Left ventricle myocardium superior (tissue), 1 donor: ENCODE measurements around the gene USP13. TPM values are rescaled to one million over a fixed set of nuclear protein-coding genes. Genes with fewer than 3 reads are reported as not detected.
"Not testable (repeated sequence)": the region's sequence is repeated elsewhere in the genome, so short reads cannot be mapped to it uniquely, and the experiment has no call there.

Experiments
- ATAC-seq: fragments of 200-7000 bp; cut with Tn5 transposase; one replicate; pipeline ENCODE4 v1.9.1; 2020; ENCODE audit warnings: mild to moderate bottlenecking, moderate library complexity
- DNase-seq: peaks from one replicate; pipeline ENCODE4 v3.0.0-alpha.2; 2020
- intact Hi-C: fragments of 100-400 bp; cut with micrococcal nuclease; formaldehyde crosslinking; loops from one replicate; pipeline ENCODE4 v1.11.0; 2022
- long read RNA-seq: library from polyadenylated mRNA; unstranded; transcript quantifications from one replicate; pipeline ENCODE4 v2.0.0, GENCODE V29; 2021
- total RNA-seq: library from RNA; stranded (reverse); fragmentation: NEBNext Ultra II Directional; extraction: Animal tissue kit (Norgen Biotek cat#: 25700); gene quantifications from one replicate; pipeline ENCODE4 v1.2.1, GENCODE V29; 2021
- donor health status: DM: no; HTN: yes; CAD: no; lungs with severe emphysema.

USP13 gene
- 156 TPM for total RNA-seq
- long read RNA-seq, full-length matches to known transcripts: 399 of 528 reads
- long read RNA-seq, partial matches to known transcripts: 28 of 528 reads
- long read RNA-seq, other reads (novel, unspliced or antisense): 101 of 528 reads

GRCh38 chr3:179652447-179653095, at the start of gene USP13:
USP13 (plus strand) TSS chr3:179653040; CDS start chr3:179653226, 186 bp downstream.
- DNase-seq (peak; percentile 84), ATAC-seq (peak; percentile 70)
- intact Hi-C loops: loop anchor here (10.0 kb wide), 1 partner anchor 82 kb away; no protein-coding TSS in a partner anchor

- DNase-seq (no peak), ATAC-seq (no peak)
- intact Hi-C loops: no loop called here
Measured at GRCh38 chr3:179603321-179603720, 49.5 kb upstream of the USP13 start.

GRCh38 chr3:179603831-179604230, 49.0 kb upstream of the USP13 start:
- DNase-seq (no peak), ATAC-seq (no peak)
- intact Hi-C loops: no loop called here

- intact Hi-C loops: no loop called here
- ATAC-seq: peak; percentile 99
- peak; percentile 94 for DNase-seq
Measured at GRCh38 chr3:179604321-179605078, 48.3 kb upstream of the USP13 start, which contains the start of the genes MRPL47 and NDUFB5. MRPL47 (minus strand) TSS chr3:179604638; CDS start chr3:179604624, 14 bp downstream. NDUFB5 (plus strand) TSS chr3:179604794; CDS start chr3:179604816, 22 bp downstream.

GRCh38 chr3:179606534-179607085, 46.2 kb upstream of the USP13 start:
- no peak for ATAC-seq
- intact Hi-C loops: no loop called here
- DNase-seq: no peak

GRCh38 chr3:179608931-179609720, 43.7 kb upstream of the USP13 start:
- ATAC-seq (no peak), DNase-seq (no peak)
- intact Hi-C loops: no loop called here

- intact Hi-C loops: no loop called here
- ATAC-seq: no peak
Measured at GRCh38 chr3:179610066-179610465, 42.8 kb upstream of the USP13 start.

GRCh38 chr3:179613807-179614206, 39.0 kb upstream of the USP13 start:
- ATAC-seq (no peak), DNase-seq (no peak)
- intact Hi-C loops: no loop called here

More at GRCh38 chr3:179610066-179610465, 42.8 kb upstream of the USP13 start:
- no peak for DNase-seq

GRCh38 chr3:179615458-179616173, 37.2 kb upstream of the USP13 start:
- DNase-seq (no peak), ATAC-seq (no peak)
- intact Hi-C loops: no loop called here

GRCh38 chr3:179622023-179622422, 30.8 kb upstream of the USP13 start:
- intact Hi-C loops: no loop called here
- DNase-seq (no peak), ATAC-seq (no peak)

- DNase-seq: no peak
- intact Hi-C loops: no loop called here
Measured at GRCh38 chr3:179624451-179624850, 28.4 kb upstream of the USP13 start.

GRCh38 chr3:179630753-179631451, 21.9 kb upstream of the USP13 start:
- ATAC-seq (no peak), DNase-seq (no peak)
- intact Hi-C loops: no loop called here

More at GRCh38 chr3:179624451-179624850, 28.4 kb upstream of the USP13 start:
- no peak for ATAC-seq

GRCh38 chr3:179640469-179640868, 12.4 kb upstream of the USP13 start:
- DNase-seq: no peak
- ATAC-seq: no peak
- intact Hi-C loops: no loop called here

- DNase-seq: no peak
- ATAC-seq: no peak
- intact Hi-C loops: no loop called here
Measured at GRCh38 chr3:179642871-179643270, 10.0 kb upstream of the USP13 start.

GRCh38 chr3:179643837-179644236, 9.0 kb upstream of the USP13 start:
- ATAC-seq, DNase-seq, intact Hi-C loops: not testable (repeated sequence)

- DNase-seq: no peak
- intact Hi-C loops: no loop called here
- no peak for ATAC-seq
Measured at GRCh38 chr3:179646177-179646576, 6.7 kb upstream of the USP13 start.

- DNase-seq: no peak
- ATAC-seq: no peak
- intact Hi-C loops: loop anchor here (10.0 kb wide), 1 partner anchor 83 kb away; no protein-coding TSS in a partner anchor
Measured at GRCh38 chr3:179651687-179652446, 973 bp upstream of the USP13 start.
